Choroid plexus epithelial cell (primary cell): Measurements from ENCODE around the gene TEX2.

Experiments used
- DNase-seq: peaks from one replicate; pipeline ENCODE4 v3.0.0-alpha.2; 2010; ENCODE audit warnings: low read depth
- H3K4me3 ChIP-seq: 2 replicates; pipeline ENCODE4 v1.5.1; 2011; ENCODE audit warnings: low read depth, mild to moderate bottlenecking, control low read depth, low read length, moderate library complexity
- TF ChIP-seq, protein P1 (sequence below): conservative IDR thresholded peaks from 2 replicates; pipeline ENCODE4 v1.5.1; 2011; ENCODE audit warnings: low read depth, mild to moderate bottlenecking, control low read depth, inconsistent platforms, low read length, moderate library complexity

The TEX2 gene

DNA sequence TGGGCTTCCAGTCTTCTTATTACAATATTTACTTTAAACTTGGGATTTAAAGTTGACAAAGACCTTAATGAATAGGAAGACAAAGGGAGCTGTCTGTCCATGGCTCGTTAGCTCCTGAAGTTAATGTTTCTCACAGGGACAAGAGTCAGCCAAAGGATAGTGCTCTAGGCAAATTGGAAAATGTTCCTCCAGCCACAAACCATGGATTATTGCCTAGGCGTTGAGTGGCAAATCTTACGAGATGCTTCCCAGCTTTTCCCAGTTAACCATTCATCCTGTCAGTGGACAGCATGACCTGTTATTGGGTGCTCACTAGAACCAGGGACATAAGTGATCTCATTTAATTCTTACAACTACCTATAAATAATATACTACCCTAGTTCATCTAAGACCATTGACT lies 3.6 kb downstream of the TEX2 start:
- H3K4me3 ChIP-seq, result no peak overlapping the region
- TF ChIP-seq, protein P1, sequence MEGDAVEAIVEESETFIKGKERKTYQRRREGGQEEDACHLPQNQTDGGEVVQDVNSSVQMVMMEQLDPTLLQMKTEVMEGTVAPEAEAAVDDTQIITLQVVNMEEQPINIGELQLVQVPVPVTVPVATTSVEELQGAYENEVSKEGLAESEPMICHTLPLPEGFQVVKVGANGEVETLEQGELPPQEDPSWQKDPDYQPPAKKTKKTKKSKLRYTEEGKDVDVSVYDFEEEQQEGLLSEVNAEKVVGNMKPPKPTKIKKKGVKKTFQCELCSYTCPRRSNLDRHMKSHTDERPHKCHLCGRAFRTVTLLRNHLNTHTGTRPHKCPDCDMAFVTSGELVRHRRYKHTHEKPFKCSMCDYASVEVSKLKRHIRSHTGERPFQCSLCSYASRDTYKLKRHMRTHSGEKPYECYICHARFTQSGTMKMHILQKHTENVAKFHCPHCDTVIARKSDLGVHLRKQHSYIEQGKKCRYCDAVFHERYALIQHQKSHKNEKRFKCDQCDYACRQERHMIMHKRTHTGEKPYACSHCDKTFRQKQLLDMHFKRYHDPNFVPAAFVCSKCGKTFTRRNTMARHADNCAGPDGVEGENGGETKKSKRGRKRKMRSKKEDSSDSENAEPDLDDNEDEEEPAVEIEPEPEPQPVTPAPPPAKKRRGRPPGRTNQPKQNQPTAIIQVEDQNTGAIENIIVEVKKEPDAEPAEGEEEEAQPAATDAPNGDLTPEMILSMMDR, result no peak
- no peak for DNase-seq

DNA sequence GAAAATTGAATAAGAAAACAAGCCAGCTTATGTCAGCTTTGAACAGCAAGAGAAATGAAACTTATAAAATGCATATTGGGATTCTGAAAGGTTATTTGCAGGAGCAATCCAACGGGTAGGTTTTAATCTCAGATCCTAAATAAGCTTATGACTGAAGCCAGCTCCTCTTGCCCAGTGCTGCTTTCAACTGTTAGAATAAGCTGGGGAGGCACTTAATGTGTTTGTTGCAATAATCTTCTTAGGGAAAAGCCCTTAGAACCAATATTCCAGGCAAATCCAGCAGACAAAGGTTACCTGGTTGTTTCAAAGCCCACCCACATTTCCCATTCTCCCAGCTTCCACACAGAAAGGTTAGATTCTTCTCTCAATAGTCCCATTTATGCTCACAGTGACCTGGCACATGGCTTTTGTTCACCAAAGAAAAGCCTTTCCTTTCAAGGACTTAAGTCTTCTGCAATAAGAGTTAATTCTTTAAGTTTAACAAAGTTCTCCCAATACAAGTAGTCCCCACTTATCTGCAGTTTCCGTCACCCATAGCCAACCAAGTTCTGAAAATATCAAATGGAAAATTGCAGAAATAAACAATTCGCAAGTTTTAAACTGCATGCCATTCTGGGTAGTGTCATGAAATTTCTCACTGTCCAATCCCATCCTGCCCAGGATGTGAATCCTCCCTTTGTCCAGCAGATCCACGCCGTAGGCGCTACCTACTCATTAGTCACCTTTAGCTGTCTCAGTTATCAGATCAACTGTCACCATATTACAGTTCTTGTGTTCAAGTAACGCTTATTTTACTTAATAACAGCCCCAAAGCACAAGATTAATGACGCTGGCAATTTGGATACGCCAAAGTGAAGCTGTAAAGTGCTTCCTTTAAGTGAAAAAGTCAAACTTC lies 5.9 kb downstream of the TEX2 start:
- TF ChIP-seq, protein P1, result no peak
- no peak overlapping the region for H3K4me3 ChIP-seq
- DNase-seq, result no peak

DNA sequence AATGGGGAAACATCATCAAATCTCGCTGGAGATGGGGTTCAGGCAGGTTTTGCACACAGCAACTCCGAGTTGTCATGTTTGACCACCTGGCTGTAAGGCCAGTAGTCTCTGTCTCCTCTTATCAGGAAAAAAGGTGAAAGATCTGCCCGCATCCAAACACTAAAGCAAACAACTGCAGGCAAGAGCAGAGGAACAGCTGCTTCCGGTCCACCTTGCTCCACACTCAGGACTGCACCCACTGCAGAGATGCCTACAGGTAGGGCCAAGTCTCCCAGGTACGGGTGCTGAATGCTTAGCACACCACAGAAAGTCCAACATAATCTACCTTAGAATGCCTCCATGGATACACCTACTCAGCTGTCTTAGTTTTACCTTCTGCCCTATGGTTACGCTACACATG lies 7.3 kb downstream of the TEX2 start:
- TF ChIP-seq, protein P1, result no peak
- no peak overlapping the region for H3K4me3 ChIP-seq
- no peak for DNase-seq

DNA sequence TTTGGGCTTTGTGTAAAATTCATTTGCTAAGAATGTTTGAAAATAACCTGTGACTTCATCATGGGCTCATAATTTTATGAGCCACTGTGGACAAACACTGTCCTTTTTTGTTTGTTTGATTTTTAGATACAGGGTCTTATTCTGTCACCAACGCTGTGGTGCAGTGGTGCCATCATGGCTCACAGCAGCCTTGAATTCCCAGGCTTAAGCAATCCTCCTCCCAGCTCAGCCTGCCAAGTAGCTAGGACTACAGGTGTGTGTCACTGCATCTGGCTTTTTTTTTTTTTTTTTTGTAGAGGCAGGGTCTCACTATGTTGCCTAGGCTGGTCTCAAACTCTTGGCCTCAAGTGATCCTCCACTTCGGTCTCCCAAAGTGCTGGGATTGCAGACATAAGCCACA lies 8.3 kb downstream of the TEX2 start:
- H3K4me3 ChIP-seq, result no peak overlapping the region
- no peak for DNase-seq
- TF ChIP-seq, protein P1, result no peak

DNA sequence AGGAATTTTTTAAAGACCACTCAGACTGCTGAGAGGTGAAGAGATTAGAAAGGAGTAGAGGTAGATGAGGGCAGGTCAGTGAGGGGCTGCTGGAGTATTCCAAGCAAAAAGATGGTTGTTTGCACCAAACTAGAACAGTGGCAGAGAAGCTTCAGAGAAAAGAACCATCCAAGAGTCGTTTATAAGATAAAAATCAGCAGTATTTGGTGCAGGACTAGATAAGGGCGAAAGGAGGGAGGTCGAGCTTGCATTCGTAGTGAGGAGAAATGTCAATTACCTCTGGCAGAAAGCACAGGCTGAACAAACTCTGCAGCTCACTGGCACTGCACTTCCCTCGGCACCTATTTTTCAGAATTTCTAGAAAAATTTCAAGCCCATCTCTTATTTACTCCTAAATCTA lies 9.6 kb downstream of the TEX2 start:
- no peak overlapping the region for H3K4me3 ChIP-seq
- TF ChIP-seq, protein P1, result no peak
- no peak for DNase-seq

DNA sequence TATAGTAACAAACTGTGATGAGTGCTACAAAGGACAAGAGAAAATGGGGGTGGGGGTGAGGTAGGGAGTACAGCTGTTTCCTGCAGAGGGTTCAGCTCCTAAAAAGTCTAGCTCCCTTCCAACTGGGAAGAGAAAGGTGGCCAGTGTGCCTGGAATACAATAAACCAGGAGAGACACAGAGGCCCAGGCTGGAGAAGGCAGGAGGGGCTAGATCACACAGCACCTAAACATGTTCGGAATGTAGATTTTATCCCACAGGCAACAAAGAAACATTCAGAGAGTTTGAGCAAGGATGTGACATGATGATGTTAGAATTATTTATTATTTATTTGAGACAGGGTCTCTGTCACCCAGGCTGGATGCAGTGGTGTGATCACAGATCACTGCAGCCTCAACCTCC lies 10.2 kb downstream of the TEX2 start:
- no peak for DNase-seq
- no peak overlapping the region for H3K4me3 ChIP-seq

More for the DNA sequence above, 10.2 kb downstream of the TEX2 start:
- TF ChIP-seq, protein P1, result no peak
